CD4-positive, alpha-beta T cell treated with Interleukin-15 for 4 hours (primary cell): ENCODE measurements around the gene LMCD1.

ENCODE experiments used
- DNase-seq: peaks from one replicate; pipeline ENCODE4 v3.0.0-alpha.2; 2020; ENCODE audit warnings: low spot score

LMCD1 gene, protein sequence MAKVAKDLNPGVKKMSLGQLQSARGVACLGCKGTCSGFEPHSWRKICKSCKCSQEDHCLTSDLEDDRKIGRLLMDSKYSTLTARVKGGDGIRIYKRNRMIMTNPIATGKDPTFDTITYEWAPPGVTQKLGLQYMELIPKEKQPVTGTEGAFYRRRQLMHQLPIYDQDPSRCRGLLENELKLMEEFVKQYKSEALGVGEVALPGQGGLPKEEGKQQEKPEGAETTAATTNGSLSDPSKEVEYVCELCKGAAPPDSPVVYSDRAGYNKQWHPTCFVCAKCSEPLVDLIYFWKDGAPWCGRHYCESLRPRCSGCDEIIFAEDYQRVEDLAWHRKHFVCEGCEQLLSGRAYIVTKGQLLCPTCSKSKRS

DNA sequence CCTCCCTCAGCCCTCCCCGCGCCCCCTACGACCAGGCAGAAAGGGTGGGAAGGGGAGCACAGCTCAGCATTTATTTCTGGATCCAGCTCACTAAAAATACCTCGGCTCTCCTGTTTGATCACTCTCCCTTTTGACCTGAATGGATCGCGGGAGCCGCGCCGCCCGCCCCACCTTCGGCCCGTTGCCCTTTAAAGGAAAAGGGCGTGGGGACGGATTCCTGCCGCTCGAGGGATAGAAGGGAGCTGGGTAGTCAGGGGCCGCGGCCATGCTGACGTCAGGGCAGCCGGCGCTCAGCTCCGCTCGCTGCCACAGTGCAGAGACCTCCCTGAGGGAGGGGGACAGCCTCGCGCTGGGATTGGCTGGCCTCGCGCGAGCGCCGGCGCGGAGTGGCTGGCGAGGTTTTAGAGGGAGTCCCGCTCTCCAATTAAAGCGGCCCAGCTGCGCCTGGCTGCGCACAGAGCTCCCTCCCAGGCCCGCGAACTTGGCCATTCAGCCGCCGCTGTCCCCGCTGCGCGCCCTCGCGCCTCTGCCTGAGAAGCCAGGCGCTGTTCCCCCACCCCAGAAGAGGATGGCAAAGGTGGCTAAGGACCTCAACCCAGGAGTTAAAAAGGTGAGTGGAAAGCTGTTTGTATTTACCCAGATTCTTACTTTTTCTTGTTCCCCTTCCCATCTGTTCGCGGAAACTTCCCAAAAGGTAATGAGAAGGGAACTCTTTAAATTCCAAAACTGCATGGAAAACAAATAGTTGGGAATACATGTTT, at the start of gene LMCD1:
Gene LMCD1 (plus strand): TSS at position 453 of the 761 bp plus-strand sequence. CDS start 116 bp downstream, at position 569.
- peak; percentile 83 for DNase-seq

DNA sequence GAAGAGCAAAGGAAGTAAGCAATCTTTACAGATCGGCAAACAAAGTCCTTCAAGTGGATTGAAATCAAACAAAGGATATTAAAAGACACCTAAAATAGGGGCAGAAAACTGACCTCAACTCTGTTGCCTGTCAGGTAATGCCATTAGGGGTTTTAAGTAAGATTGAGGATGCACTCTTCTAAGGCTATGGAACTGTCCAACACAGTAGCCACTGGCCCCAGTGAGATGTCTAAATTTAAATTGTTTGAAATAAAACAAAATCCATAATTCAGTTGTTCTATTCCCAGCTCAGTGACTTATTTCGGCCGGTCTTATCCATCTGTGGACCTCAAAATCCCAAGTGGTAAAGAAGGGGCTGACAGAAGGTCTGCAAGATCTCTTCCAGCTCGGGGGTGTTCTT, 49.5 kb upstream of the LMCD1 start:
- no peak for DNase-seq

DNA sequence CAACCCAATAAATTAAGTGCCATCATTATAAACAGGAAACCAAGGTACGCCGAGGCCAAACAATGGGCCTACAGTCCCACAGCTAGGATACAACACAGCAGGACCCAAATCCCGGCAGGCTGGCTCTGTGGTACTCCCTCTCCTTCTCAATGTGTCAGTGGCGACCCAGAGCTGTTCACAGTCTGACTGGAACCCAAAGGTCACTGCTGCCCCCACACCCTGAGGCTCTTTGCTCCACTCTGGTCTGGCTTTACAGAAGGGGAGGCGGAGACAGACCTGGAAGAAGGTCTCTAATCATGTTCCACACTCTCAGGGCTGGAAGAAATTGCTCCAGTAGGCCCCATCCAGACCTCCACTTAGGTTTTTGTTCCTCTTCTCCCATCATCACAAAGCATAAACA, 48.5 kb upstream of the LMCD1 start:
- DNase-seq: no peak

DNA sequence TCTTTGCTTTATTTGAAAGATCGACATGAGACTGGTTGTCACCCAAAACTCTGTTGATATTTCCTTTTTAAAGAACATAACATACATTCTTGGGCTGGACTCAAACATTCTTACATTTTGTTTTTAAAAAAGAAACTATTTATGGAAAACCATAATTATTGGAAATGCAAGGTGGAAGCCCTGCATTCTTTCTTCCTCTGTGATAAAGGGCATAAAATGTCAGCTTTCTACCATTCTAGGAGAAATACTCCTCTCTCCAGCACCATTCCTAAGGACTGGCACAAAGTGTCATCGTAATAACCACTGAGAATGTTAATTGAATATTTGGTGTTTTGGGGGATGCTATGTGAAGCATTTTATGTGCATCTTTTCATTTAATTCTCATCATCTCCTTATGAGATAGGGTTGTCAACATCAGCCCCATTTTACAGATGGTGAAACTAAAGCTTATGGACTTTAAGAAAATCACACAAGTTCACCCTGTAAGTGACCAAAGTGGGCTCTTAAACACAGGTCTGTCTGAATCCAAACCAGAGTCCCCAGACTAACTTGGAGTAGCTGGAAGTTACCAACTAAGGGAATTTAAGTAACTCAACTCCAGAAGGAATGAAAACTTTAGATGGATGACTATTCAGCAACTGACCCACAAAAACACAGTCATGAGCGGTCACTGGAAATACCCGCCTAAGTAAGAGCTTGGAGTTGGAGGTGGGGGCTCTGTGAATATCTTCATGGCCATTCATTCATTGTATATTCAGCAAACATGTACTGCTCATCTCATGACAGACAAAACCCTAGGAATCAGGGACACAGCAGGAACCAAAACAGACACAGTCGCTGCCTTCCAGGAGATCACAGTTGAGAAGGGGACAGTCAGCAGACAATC, 45.9 kb upstream of the LMCD1 start:
- DNase-seq: no peak

DNA sequence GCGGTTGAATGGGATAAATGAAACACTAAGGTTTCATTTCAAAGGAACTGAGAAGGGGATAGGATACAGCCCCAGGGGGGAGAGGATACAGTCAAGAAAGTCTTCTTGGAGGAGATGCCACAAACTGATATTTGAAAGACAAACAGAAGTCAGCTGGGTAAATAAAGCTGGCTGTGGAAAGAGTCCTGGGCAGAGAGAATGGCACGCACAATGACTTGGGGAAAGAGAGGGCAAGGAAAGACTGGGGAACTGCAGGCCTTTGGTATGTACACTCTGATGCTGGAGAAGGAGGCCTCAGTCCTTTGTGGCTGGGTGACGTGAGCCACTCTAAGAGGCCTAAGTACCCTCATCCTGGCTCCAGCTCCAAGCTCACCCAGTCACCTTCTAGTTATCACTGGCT, 45.2 kb upstream of the LMCD1 start:
- no peak for DNase-seq

DNA sequence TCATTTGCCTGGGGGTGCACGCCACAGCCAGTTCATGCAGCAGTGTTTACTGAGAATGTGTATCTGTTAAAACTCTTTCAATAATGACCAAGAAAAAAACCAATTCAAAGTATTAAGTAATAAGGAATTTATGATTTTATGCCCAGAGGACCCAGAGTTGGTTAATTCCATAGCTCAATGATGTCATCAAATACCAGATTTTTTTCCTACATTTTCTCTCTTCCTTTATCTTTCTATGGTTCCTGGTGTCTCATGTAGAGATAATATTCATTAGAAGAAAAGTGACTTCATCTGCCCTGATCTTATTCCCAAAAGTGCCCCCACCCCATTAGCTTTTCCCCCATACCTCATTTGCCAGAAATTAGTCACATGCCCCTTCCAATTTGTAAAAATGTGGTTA, 44.6 kb upstream of the LMCD1 start:
- no peak for DNase-seq

DNA sequence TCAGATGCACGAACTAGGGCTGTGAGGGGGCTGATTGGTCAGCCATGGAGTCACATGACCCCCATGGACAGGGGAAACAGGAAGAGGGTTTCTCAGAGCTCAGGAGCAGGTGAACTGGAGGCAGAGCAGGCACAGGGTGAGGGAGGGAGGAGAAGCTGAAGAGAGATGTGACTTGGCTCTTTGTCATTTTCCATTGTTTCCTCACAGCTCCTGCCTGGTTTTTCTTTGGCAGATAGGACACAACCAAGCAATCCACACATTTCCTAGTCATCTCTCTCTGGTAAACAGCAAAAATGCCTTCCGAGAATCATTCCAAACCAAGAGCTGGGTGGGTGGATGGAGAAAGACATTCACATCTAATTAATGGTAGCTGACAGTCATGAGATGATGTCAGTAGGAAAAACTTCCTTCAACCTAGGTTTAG, 43.4 kb upstream of the LMCD1 start:
- DNase-seq: no peak

DNA sequence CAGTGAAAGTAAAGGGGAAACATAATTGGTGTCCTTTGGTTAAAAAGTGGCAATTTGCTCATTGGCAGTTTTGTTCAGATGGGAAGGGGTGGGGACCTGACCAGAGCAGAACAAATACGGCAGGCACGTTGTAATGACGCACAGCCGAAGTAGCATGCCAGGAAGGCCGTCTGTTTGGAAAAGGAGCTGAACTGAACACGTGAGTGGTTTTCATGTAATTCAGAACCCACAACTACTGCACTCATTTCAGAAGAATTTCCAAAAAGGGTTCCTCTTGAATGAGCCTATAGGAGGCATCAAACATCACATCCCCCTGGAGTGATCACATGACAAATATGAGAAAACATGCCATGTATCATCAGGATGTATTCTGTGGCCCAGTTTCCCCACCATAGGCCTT, 42.9 kb upstream of the LMCD1 start:
- DNase-seq: no peak

DNA sequence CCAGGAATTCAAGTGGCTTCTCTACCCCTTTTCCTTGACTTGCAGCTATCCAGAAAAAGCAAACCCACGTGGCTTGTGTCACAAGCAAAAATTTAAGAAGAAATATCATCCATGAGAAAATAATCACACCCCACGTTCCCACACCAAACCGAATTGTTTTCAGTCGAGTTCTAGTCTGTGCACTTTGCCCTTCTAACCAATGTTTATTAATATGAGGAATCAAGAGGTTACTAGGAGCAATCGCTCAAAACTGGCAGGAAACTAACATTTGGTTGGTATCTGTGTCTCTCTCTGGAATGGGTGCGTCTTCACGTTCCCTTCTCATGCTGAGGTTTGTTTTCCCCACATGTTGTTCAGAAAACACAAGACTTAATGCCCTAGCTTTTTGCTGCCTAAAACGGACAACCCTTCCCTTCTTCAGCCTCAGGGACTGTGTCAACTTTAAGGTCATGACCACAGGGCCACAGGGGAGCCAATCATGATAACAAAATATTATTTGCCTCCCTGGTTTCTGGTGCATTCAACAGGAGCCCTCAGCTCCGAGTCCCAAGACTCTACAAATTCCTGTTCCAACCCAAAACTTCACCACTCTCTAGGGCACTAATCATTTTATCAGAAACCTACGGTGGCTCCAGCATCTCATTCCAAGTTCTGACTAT, 41.4 kb upstream of the LMCD1 start:
- DNase-seq: no peak

DNA sequence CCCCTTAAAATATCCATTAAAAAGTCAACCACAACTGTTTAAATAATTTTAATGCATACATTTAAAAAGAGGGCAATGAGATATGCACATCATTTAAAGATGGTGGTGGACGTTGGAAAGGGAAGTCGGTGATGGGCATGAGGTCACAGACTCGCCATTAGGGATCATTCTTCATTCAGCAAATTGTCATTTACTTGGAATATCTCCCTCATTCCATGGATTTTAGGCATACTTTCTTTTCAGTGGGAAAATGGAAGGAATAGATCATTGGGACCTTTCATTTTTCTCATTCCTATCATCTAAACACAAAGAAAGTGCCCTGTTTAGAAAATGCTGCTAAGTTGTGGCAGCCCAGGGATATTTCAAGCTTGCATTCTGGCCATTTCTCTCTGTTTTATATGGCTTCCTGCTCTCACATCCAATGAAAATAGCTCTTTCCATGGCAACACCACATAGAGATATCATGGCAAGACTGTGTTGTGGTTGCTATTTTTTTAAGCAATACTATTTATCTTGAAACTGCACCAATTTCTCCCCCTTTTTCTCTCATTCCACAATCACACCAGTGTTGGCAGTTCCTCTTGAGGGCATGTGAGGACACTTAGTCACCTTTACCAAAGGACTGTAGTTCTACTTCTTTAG, 40.7 kb upstream of the LMCD1 start:
- DNase-seq: no peak

DNA sequence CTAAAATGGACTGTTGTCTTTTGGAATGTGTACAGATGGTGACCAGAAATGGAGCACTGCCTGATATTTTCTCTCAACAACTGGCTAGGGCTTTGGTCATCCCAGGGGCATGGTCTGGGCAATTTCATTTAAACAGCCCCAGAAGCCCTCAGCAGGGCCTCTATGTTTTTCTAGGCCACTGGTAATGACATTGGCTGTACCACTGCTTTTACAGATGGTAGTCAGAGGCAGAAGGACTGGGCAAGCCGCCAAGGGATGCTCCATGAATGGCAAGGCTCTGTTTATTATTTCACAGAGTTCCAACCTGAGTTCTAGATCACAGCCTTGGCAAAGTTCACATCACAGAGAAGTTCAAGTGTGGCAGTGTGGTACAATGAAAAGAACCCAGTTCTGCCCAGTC, 37.0 kb upstream of the LMCD1 start:
- DNase-seq: no peak

DNA sequence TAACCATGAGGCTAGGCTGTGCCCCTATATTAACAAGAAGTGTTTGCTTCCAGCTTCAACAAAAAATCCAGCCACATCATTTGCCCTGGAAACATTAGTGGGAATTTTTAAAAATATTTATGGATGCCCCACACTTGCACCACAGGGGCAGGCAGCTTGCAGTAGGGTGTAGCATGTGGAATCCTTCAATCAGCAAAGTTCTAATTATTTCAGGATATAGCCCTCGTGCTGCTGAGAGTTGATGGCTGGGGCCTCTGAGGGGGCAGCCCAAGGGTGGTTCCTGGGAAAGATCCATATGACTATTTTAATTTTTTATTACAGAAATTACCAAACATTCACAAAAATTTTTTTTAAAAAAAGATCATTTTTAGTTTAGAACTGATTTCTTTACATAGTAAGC, 35.1 kb upstream of the LMCD1 start:
- no peak for DNase-seq

DNA sequence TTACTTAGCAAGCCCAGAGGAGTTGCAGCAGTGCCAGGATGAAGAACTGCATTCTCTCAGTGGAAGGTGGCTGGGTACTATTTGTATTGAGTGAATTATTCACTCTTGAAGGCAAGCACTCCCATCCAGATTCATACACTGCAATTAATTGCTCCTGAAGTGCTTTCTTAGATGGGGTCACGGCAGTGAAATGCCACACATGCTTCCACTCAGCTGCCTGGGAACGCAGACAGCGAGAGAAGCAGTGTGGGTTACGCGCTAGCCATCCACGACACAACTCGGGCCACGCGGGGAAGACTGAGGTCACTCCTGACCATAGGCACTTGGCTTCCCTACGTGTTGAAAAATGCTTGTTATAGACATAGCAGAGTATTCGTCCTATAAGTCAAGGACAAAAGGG, 30.8 kb upstream of the LMCD1 start:
- no peak for DNase-seq

DNA sequence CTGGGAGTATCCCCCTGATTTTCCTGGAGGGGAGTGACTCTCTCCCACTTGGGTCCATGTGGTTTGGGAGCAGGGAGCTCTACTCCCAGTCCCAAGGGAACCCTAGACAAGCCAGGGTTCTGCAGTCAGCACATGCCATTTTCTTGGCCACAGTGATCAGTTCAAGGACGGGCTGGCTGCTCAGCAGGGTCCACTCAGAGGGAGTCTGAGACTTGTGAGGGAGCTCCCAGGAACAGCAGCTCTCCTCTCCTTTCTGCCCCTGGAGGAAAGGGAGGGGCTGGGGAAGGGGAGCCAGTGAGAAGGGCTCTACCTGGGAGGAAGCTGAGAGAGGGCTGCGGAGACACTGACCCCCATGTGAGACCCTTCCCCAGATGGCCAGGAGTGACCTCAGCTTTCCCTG, 29.1 kb upstream of the LMCD1 start:
- DNase-seq: no peak

DNA sequence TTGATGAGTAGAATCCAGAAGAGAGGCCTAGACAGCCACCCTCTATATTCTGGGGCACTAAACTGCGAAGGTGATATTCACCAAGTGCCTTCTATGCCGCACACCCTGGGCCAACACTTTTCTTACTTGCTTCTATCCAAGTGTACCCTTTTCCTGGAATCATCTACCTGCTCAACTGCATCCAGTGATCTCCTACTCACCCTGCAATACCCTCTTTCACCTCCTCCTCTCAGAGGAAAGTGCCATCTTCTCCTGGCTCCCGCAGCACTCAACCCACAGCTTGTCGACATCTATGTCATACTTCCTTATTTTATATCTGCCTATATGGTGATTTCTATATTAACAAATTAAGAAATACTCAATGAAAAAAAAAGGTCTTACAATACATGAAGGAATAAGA, 28.6 kb upstream of the LMCD1 start:
- no peak for DNase-seq

DNA sequence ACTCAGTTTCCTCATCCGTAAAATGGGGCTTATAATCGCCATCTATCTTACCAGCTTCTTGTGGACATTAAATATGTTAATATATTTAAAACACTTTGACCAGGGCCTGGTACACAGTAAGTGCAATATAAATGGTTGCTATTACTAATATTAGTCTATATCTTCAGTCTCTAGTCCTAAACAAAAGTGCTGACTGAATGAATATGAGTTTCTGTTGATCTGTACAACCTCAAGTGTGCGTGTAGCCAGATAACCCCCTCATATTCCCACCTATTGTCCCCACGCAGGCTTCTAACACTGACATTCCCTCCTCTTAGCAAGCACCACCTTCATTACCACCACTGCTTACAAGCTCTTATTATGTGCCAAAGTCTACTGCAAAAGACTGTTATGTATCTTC, 27.6 kb upstream of the LMCD1 start:
- no peak for DNase-seq

DNA sequence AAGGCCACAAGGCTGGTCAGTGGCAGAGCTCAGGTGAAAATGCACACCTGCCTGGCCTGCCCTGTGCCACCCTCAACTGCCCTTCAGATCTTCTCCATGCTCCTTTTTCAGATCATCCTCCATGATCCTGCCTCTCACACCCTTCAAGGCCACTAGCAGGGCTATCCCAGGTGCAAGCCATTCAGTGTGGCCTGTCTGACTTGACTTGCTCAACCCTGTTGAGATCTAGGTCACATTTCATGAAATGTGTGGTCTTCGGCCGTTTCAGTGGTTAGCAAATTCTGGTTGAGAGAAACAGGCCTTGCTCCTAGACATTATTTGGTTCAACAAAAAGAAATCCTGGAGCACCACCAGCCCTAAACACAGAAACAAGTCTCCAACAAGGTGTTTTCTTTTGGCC, 26.6 kb upstream of the LMCD1 start:
- DNase-seq: no peak

DNA sequence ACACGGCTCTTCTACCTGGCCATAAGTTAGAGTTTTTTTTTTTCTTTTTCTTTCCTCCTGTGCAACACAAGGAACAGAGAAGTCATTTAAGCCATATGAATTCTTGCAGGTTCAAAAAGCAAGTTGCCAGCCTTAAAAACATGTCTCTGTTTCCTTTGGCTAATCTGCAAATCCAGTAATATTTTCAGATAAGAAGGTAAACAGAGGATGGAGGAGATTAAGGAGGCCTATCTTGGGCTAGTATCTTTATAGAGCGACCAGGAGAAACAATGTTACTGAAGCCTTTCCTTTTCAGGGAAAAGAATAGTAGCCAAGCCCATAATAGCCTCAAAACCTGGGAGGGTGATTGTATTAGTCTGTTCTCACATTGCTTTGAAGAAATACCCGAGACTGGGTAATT, 20.9 kb upstream of the LMCD1 start:
- DNase-seq: no peak

DNA sequence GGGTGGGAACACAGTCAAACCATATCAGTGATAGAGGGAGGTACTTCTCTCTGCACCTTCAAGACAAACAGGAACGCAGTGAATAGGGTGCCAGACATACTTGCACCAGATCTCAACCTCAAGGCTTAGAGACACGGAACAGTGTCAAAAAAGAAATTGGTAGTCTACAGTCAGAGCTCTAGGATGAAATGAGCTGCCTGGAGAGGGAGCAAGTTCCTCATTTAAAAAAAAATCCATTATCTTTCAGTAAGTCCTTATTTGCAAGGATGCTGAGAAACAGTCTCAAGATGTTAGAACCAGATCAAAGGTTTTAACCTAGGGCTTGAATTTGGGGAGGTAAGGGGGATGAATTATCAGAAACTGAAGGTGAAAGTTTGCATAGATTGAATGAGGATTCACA, 20.2 kb upstream of the LMCD1 start:
- no peak for DNase-seq

DNA sequence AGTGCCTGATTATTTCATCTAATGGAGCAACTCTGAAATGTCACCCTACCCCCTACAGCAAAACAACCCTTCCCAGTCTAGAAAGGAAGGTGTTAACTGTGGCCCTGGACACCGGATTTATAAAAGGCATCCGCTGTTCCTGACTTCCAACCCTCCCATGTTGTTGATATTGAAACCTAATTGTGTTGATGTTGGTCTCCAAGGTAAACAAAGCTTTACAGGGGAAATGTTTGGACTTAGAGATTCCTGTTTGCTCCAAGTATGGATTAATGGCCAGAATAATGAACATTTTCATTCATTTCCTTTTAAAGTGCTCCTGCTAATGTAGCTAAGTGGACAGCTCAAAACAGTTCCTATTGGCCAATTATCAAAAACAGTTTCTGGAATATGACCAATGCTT, 19.4 kb upstream of the LMCD1 start:
- no peak for DNase-seq

DNA sequence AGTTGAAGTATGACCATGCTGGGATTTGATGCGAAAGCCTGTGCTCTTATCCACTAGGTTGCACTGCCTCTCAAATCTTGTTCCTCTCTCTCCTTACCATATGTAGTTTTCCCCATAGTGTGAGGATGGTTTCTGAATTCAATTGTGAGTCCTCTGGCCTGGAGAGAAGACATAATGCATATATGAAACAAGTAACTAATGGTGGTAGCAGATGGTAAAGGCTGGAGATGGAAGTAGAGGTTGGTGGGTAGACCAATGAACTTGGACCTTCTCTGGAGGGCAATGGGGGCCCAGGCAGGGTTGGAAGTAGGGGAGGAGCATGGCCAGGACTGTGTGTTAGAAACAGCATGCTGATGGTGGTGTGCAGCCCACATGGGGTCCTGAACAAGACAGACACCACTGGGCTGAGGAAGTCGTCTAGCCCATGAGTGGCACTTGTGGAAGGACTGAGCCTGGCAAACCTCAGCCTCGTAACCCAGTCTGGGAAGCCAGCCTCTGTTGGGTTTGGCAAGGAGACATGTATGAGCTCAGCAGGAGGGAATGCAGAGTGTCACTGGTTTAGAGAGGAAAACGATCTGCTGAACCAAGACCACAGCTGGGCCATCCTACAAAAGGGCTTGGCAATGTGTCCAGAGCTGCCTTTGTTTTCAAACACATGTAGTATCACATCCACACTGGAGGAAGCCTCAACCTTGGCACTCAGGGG, 18.5 kb upstream of the LMCD1 start:
- DNase-seq: no peak
